Heart left ventricle (tissue), 16 donors: ENCODE data around the gene PDGFC. TPM values are rescaled to one million over a fixed set of nuclear protein-coding genes. Genes with fewer than 3 reads are reported as not detected.

Experiments
- ATAC-seq, 4 donors: fragments of 200-7000 bp; cut with Tn5 transposase; one replicate each; pipeline ENCODE4 v1.9.1; 2020 to 2022; ENCODE audit warnings: moderate library complexity in 4 of 4, mild to moderate bottlenecking in 3 of 4, moderate number of reproducible peaks in 1 of 4
- DNase-seq, 5 donors: peaks; one replicate each; pipeline ENCODE4 v3.0.0-alpha.2; 2020
- H3K27ac ChIP-seq, 12 donors: fragments of 200-600 bp; sonication (generic) in 4 of 12; one replicate each; pipeline versions ENCODE4 v1.5.0 to v1.8.0; 2016 to 2022; ENCODE audit warnings: mild to moderate bottlenecking in 2 of 12
- H3K27me3 ChIP-seq, 9 donors: fragments of 200-600 bp; sonication (generic) in 2 of 9; one replicate each; pipeline versions ENCODE4 v1.5.1 to v1.8.0; 2016 to 2022; ENCODE audit warnings: mild to moderate bottlenecking in 3 of 9
- H3K36me3 ChIP-seq, 9 donors: fragments of 200-600 bp; sonication (generic) in 2 of 9; one replicate each; pipeline versions ENCODE4 v1.5.0 to v1.8.0; 2018 to 2022; ENCODE audit warnings: mild to moderate bottlenecking in 2 of 9
- H3K4me1 ChIP-seq, 12 donors: fragments of 200-600 bp; sonication (generic) in 4 of 12; one replicate each; pipeline versions ENCODE4 v1.5.0 to v1.8.0; 2016 to 2022; ENCODE audit warnings: mild to moderate bottlenecking in 3 of 12
- H3K4me3 ChIP-seq, 12 donors: fragments of 200-600 bp; sonication (generic) in 4 of 12; one replicate each; pipeline versions ENCODE4 v1.5.0 to v1.8.0; 2017 to 2022; ENCODE audit warnings: mild to moderate bottlenecking in 9 of 12, moderate library complexity in 4 of 12
- H3K9me3 ChIP-seq, 12 donors: fragments of 200-600 bp; sonication (generic) in 4 of 12; one replicate each; pipeline versions ENCODE4 v1.5.0 to v1.8.0; 2016 to 2022; ENCODE audit warnings: mild to moderate bottlenecking in 1 of 12
- CTCF ChIP-seq, 12 donors: fragments of 200-600 bp; sonication (generic) in 4 of 12; IDR thresholded peaks; one replicate each; pipeline versions ENCODE4 v1.5.0 to v1.8.0; 2018 to 2022; ENCODE audit warnings: antibody characterized with exemption in 12 of 12, mild to moderate bottlenecking in 5 of 12
- POLR2A ChIP-seq, 2 donors: fragments of 450-650 bp; IDR thresholded peaks; one replicate each; pipeline ENCODE4 v1.6.1; 2017; ENCODE audit warnings: antibody characterized with exemption in 2 of 2, mild to moderate bottlenecking in 2 of 2, moderate library complexity in 2 of 2
- WGBS, 4 donors: extraction: QIAGEN DNeasy Blood & Tissue Kit in 2 of 4; methylation state at CpG; one replicate each; pipeline versions ENCODE4 v1.1.5 to v1.1.7; 2013 to 2018; 5-methylcytosine and 5-hydroxymethylcytosine counted together
- intact Hi-C, 10 donors: fragments of 100-400 bp; cut with DNase I; formaldehyde crosslinking; loops; one replicate each; pipeline versions ENCODE4 v1.11.1 to v1.14.2; 2022
- polyA plus RNA-seq, 2 donors: library from polyadenylated mRNA; stranded (reverse); fragments of 200-250 nt; gene quantifications; one replicate each; pipeline ENCODE4 v1.2.3, GENCODE V29; 2013
- total RNA-seq, 9 donors: library from RNA; depleted of rRNA in 2 of 9; stranded (reverse); fragments of >200 nt in 2 of 9; fragmentation: NEBNext Ultra II Directional in 3 of 9; extraction: Animal tissue kit (Norgen Biotek cat#: 25700) in 3 of 9; gene quantifications; one replicate each; pipeline versions ENCODE4 v1.1.0 to v1.2.4, GENCODE V29; 2016 to 2023
- donor health status: ischemic (EF 13 %, LVEDD 7.1; RV severe dilation, severe dysfunction).
- donor health status: healthy with polysubstance abuse.
- donor health status: DM: no; HTN: yes; CAD: no.
- donor health status: DM: no; HTN: no; CAD: no.
- donor health status: ischemic (EF 25% LVEDD 6.9; RV normal size, moderate dysfunction).
- donor health status: ischemic (EF 25% LVEDD 5.7; RV mildly dilated, moderate dysfunction).
- donor health status: healthy.
- donor health status: DM: yes; HTN: yes; CAD: no.
- donor health status: ischemic (EF 35%, LVEDD 5.7; RV mildly dilated, moderate dysfunction).
- donor health status: nonischemic (EF 11% LVEDD 7.7; RV severe dilation, severe dysfunction).
- donor health status: DM: yes; HTN: yes; CAD: no.
- donor health status: PGD.
- donor health status: ischemic (EF 29% LVEDD 5.4; RV normal size, mild dysfunction).
- donor health status: nonischemic (EF 23%, LVEDD 6.1; RV moderate dilation, normal function).

The PDGFC gene
- total and polyA plus RNA-seq, 11 donors = 2.5 to 29.6 (median 12.2) TPM

GRCh38 chr4:156779774-156780173 is 191.8 kb downstream of the PDGFC start:
- Histone ChIP-seq H3K4me3 (no peak overlapping the region), H3K9me3 (no peaks in the 10 kb centered on the region), H3K36me3 (no peaks in the 10 kb centered on the region), H3K27me3 (no peaks in the 10 kb centered on the region), H3K4me1 (peaks cover 0 to 41% (median 0%) of the 10 kb centered on the region in 12 donors), H3K27ac (no peak overlapping the region)
- DNase-seq (no peak), ATAC-seq (no peak)
- WGBS, 4 donors = 89 to 92% (median 90%) methylated on average over 1 of the region's 1 CpG
- intact Hi-C loops = loop anchor here in 1 of 10 donors (10.0 kb wide), 1 partner anchor 185 kb away; no protein-coding TSS in a partner anchor
- no peak for TF ChIP-seq POLR2A (IDR thresholded peaks at IDR 0.05)
- TF ChIP-seq CTCF (IDR thresholded peaks at IDR 0.05) = no peak

GRCh38 chr4:156779042-156779441 is 192.6 kb downstream of the PDGFC start:
- 63 to 80% (median 67%) methylated on average over 4 of the region's 4 CpGs for WGBS, 4 donors
- Histone ChIP-seq H3K36me3 (no peaks in the 10 kb centered on the region), H3K9me3 (no peaks in the 10 kb centered on the region), H3K4me1 (peaks cover 0 to 48% (median 2%) of the 10 kb centered on the region in 12 donors), H3K4me3 (no peak overlapping the region), H3K27me3 (no peaks in the 10 kb centered on the region), H3K27ac (no peak overlapping the region)
- DNase-seq (no peak), ATAC-seq (no peak)
- intact Hi-C loops = loop anchor here in 1 of 10 donors (10.0 kb wide), 1 partner anchor 186 kb away; no protein-coding TSS in a partner anchor
- TF ChIP-seq POLR2A (IDR thresholded peaks at IDR 0.05) (no peak), CTCF (IDR thresholded peaks at IDR 0.05) (no peak)

DNA sequence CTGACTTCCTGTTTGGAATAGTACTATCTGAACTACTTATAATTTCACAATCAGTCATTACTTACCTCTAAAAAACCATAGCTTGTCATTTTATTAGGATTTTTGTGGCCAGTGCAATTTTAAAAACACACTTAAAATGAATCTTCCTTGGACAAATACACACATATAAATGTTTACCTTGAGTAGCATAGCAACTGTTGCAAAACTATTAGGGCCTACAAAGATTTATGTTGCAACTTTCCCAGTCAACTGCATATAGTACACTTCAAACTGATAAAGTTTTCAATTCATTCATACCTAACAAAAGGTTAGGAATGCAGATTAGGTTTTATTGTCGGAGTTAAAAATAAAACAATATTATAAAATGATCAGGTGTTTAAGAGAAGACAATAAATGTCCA is 193.0 kb downstream of the PDGFC start:
- TF ChIP-seq POLR2A (IDR thresholded peaks at IDR 0.05) (no peak), CTCF (IDR thresholded peaks at IDR 0.05) (no peak)
- ATAC-seq (no peak), DNase-seq (no peak)
- no peaks in the 10 kb centered on the region for H3K9me3 ChIP-seq
- peaks cover 0 to 52% (median 5%) of the 10 kb centered on the region in 12 donors for H3K4me1 ChIP-seq
- WGBS, 4 donors = 52 to 71% (median 68%) methylated on average over 1 of the region's 1 CpG
- intact Hi-C loops = loop anchor here in 1 of 10 donors (10.0 kb wide), 1 partner anchor 186 kb away; no protein-coding TSS in a partner anchor
- no peak overlapping the region for H3K27ac ChIP-seq
- H3K4me3 ChIP-seq = no peak overlapping the region
- H3K36me3 ChIP-seq = no peaks in the 10 kb centered on the region
- H3K27me3 ChIP-seq = no peaks in the 10 kb centered on the region

- Histone ChIP-seq H3K9me3 (no peaks in the 10 kb centered on the region), H3K27ac (no peak overlapping the region), H3K27me3 (no peaks in the 10 kb centered on the region), H3K4me3 (no peak overlapping the region), H3K4me1 (peaks cover 0 to 56% (median 7%) of the 10 kb centered on the region in 12 donors), H3K36me3 (no peaks in the 10 kb centered on the region)
- intact Hi-C loops = loop anchor here in 1 of 10 donors (10.0 kb wide), 1 partner anchor 187 kb away; no protein-coding TSS in a partner anchor
- WGBS, 4 donors = 61 to 78% (median 65%) methylated on average over 1 of the region's 1 CpG
- no peak for TF ChIP-seq CTCF (IDR thresholded peaks at IDR 0.05)
- no peak for TF ChIP-seq POLR2A (IDR thresholded peaks at IDR 0.05)
- DNase-seq (no peak), ATAC-seq (no peak)
Measured at GRCh38 chr4:156778093-156778492, 193.5 kb downstream of the PDGFC start.
